ENCODE data around the gene MPIG6B.

GRCh38 chr6:31734247-31734820 is 11.2 kb downstream of the MPIG6B start:
- TF ChIP-seq, protein P1, sequence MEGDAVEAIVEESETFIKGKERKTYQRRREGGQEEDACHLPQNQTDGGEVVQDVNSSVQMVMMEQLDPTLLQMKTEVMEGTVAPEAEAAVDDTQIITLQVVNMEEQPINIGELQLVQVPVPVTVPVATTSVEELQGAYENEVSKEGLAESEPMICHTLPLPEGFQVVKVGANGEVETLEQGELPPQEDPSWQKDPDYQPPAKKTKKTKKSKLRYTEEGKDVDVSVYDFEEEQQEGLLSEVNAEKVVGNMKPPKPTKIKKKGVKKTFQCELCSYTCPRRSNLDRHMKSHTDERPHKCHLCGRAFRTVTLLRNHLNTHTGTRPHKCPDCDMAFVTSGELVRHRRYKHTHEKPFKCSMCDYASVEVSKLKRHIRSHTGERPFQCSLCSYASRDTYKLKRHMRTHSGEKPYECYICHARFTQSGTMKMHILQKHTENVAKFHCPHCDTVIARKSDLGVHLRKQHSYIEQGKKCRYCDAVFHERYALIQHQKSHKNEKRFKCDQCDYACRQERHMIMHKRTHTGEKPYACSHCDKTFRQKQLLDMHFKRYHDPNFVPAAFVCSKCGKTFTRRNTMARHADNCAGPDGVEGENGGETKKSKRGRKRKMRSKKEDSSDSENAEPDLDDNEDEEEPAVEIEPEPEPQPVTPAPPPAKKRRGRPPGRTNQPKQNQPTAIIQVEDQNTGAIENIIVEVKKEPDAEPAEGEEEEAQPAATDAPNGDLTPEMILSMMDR (conservative IDR thresholded peaks at IDR 0.05; ENCODE audit: low read length), result no peak
- no peak for TF ChIP-seq EZH2phosphoT487 (IDR thresholded peaks at IDR 0.05; ENCODE audit: borderline replicate concordance, low read depth, low read length)
